ENCODE data around the gene CYP2W1.

GRCh38 chr7:1021366-1021765 lies 38.4 kb downstream of the CYP2W1 start:
- TF ChIP-seq CTCF (IDR thresholded peaks at IDR 0.05): no peak
- no peak for TF ChIP-seq POLR2A (IDR thresholded peaks at IDR 0.05)
- TF ChIP-seq POLR2AphosphoS5 (IDR thresholded peaks at IDR 0.05; ENCODE audit: insufficient read depth in 1 of 2, low read depth in 1 of 2): no peak

All from vagina (tissue), 2 donors.